Motor neuron (in vitro differentiated cells): ENCODE measurements around the gene SLC50A1. TPM values are rescaled to one million over a fixed set of nuclear protein-coding genes. Genes with fewer than 3 reads are reported as not detected.

Source experiments
- ATAC-seq, 8 experiments: fragments of 200-7000 bp; cut with Tn5 transposase; replicated peaks in 6 of 8; 2 replicates each; pipeline ENCODE4 v1.8.0; 2021; ENCODE audit warnings: mild to moderate bottlenecking in 8 of 8, moderate library complexity in 8 of 8
- H3K27ac ChIP-seq, 2 donors: fragments of 250-450 bp; sonication (Bioruptor Pico); 2 replicates each; pipeline ENCODE4 v1.9.0; 2021; ENCODE audit warnings: antibody characterized with exemption in 2 of 2, mild to moderate bottlenecking in 2 of 2, moderate library complexity in 1 of 2
- H3K4me1 ChIP-seq, 2 donors: fragments of 250-450 bp; sonication (Bioruptor Pico); replicated peaks in 1 of 2; 2 replicates each; pipeline ENCODE4 v1.6.1; 2021; ENCODE audit warnings: antibody characterized with exemption in 2 of 2, mild to moderate bottlenecking in 2 of 2, moderate library complexity in 1 of 2
- H3K4me3 ChIP-seq, 5 donors: fragments of 250-450 bp; sonication (Bioruptor Pico); 2 replicates each; pipeline ENCODE4 v1.9.0; 2021; ENCODE audit warnings: antibody characterized with exemption in 5 of 5, mild to moderate bottlenecking in 5 of 5, moderate library complexity in 4 of 5
- WGBS, 10 experiments: fragments of 450-650 bp; shearing (Covaris generic); methylation state at CpG; one replicate each; pipeline ENCODE4 v1.0.0; 2022; 5-methylcytosine and 5-hydroxymethylcytosine counted together
- in situ Hi-C, 9 experiments: fragments of 400-800 bp; cut with MboI; loops; one replicate each; pipeline ENCODE4 v1.15.0; 2021; ENCODE audit warnings: low sequenced_read_pairs in 9 of 9, low pct_unique_long_range_greater_than_20kb in 2 of 9; ENCODE audit not compliant: unreplicated experiment in 9 of 9
- total RNA-seq, 8 experiments: library from RNA; unstranded; fragments of 300-600 nt; gene quantifications; 2 replicates each; pipeline versions ENCODE4 v1.2.3 to v1.2.4, GENCODE V29; 2022

SLC50A1 gene
- total RNA-seq, 8 experiments from 2014 or later, result 11.7 to 54.8 (median 18.9) TPM

DNA sequence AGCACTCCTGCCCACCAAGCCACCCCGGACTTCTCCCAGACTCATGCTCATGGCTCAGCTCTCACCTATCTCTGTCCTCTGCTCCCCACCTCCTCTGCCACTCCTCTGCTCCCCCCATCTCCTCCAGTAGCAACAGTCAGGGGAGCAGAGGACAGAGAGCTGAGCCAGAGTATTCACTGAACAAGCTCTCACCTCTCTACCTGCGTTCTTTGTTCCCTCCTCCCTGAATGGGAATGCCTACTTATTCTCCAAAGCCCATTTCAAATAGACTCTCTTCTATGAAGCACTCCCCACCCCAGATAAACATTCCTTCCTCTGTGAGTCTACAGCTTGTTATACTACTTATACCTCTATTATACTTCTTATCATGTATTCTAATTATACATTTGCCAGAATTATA lies 14.4 kb upstream of the SLC50A1 start:
- Histone ChIP-seq H3K27ac (no peak overlapping the region), H3K4me3 (no peak overlapping the region), H3K4me1 (peaks cover 5 to 6% of the 10 kb centered on the region in 2 donors)
- no peak for ATAC-seq
- in situ Hi-C loops, result no loop called here
- WGBS, 10 experiments, result 40 to 100% (median 80%) methylated on average over 1 to 2 of the region's 2 CpGs; no CpG with 5 or more reads in 4 of the 10 experiments

DNA sequence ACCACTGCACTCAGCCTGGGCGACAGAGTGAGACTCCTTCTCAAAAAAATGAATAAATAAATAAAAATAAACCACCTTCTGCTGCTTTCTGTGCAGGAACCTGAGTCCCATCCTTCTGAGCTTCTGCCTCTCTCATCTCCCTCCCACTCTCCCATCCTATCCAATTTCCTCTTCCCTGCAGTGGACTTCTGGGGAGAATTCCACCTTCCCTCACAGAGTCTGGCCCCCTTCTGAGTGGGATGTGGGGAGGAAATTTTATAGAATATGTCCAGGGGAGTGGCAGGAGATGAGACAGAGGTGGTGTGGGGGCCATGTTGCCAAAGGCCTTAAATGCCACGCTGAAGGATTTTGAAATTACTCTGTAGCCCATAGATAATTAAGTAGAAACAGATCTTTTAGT lies 13.3 kb upstream of the SLC50A1 start:
- H3K27ac ChIP-seq, result no peak overlapping the region
- H3K4me1 ChIP-seq, result peaks cover 12 to 14% of the 10 kb centered on the region in 2 donors
- no peak for ATAC-seq
- WGBS, 10 experiments, result 0 to 100% (median 64%) methylated on average over 1 to 2 of the region's 2 CpGs; no CpG with 5 or more reads in 2 of the 10 experiments
- in situ Hi-C loops, result no loop called here
- H3K4me3 ChIP-seq, result no peak overlapping the region

DNA sequence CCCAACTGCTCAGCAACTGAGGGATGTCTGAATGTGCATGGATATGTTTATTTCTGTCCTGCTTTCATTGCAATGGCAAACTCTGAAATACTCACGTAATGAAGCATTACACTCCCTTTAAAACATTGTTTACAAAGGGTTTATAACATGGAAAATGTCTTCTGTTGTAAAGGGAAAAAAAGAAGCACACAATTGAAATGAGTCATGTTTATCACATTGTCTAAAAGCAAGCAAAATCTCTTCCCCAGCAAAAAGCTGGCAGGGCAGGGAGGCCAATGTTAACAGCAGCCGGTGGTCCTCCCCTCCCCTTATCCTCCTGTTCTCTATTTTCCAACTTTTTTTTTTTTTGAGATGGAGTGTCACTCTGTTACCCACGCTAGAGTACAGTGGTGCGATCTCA lies 11.9 kb upstream of the SLC50A1 start:
- 0 to 69% (median 63%) methylated on average over 1 to 4 of the region's 4 CpGs; no CpG with 5 or more reads in 2 of the 10 experiments for WGBS, 10 experiments
- Histone ChIP-seq H3K4me1 (peaks cover 19 to 23% of the 10 kb centered on the region in 2 donors), H3K4me3 (no peak overlapping the region), H3K27ac (no peak overlapping the region)
- in situ Hi-C loops, result no loop called here
- no peak for ATAC-seq

DNA sequence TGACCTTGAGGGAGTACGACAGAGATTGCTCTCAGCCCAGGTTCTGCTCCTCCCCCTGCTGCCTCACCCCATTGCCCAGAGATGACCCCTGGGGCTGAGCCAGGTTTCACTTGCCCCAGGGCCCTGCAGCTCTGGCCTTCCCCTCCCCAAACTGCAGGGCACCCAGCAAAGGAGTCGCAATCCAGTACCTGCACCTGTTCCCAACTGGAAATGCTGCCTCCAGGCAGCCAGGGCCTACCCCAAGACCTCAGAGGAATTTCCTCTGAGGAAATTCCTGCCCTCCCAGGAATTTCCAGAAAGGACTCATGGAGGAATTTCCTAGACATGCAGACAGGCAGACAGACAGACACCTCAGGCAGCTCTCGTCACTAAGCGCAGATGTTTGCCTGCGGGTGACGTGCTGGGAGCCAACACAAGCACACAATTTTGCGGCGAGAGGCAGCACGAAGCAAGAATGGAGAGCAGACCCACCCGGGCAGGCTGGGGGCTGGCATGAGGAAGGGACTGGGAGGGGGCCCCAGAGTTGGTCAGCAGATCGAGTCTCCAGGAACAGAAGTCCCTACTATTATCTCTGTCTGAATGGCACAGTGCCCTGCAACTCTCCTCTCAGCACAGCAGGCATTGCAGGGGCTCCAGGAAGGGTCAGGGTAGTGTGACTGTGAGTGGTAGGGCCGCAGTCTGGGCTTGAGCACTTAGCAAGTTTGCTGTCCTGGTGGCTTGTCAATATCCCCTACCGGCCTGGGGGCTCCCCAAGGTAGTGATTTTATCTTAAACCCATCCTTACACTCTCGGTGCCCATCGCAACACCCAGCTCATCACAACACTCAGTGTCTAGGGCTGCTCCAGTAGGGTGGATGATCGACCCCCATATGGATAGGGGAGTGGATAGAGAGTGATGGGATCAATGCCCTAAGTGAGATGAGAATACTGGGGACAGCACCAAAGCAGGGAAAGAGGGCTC lies 10.9 kb upstream of the SLC50A1 start:
- Histone ChIP-seq H3K27ac (no peak overlapping the region), H3K4me3 (no peak overlapping the region), H3K4me1 (peaks cover 19 to 29% of the 10 kb centered on the region in 2 donors)
- in situ Hi-C loops, result no loop called here
- 20 to 73% (median 64%) methylated on average over 1 to 10 of the region's 16 CpGs; no CpG with 5 or more reads in 2 of the 10 experiments for WGBS, 10 experiments
- peak in 1 of 8 experiments; percentile 23 for ATAC-seq

DNA sequence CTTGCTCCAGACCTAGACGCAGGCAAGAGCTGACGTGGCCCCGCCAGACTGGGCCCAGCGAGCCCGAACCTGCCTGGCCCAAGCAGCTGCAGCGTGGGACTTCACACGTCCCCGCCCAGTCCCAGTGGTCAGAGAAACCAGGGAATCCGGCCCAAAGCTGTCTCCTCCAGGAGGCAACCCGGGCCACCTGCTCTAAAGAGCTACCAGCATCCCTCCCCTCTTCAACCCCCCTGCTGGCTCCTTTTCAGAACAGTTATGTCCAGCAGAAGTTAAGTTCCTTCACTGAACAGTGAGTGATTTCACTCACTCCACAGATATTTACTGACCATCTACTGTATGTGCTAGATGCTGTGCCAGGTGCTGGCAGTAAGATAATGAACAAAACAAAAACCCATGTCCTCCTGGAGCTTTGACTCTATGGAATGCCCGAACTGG lies 10.1 kb upstream of the SLC50A1 start:
- Histone ChIP-seq H3K4me1 (peaks cover 26 to 36% of the 10 kb centered on the region in 2 donors), H3K27ac (no peak overlapping the region), H3K4me3 (no peak overlapping the region)
- WGBS, 10 experiments, result 41 to 67% (median 54%) methylated on average over 1 to 4 of the region's 11 CpGs; no CpG with 5 or more reads in 6 of the 10 experiments
- in situ Hi-C loops, result no loop called here
- ATAC-seq, result no peak

DNA sequence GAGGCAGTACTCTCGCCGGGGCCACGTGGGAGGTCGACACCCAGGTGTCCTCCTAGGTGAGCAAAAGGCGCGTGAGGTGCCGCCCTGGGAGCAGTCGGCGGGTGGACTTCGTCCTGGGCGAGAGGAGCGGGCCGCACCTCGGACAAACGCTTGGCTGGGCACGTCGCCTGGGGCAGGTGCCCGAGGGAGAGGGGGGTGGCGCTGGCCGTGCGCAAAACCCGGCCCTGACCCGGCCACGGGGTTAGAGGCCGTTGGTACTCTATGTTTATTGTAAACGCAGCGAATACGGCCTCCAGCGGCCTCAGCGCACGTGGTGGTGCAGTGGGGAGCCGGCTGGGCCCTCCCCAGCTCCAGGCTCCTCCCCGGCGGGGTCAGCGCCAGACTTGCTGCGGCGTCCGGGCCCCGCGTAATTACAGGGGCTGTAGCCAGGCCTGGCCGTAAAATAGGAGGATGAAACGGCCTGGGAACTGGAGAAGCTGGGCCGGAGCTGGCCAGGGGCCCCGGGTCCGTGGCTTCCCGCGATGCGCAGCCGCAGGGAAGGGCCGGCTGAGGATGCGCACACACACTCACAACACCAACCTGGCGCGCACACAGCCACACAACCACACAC lies 9.6 kb upstream of the SLC50A1 start:
- H3K4me3 ChIP-seq, result peak overlapping the region; percentile 26 to 46 (median 33)
- ATAC-seq, result peak; percentile 7 to 57 (median 28)
- H3K4me1 ChIP-seq, result peaks cover 26 to 38% of the 10 kb centered on the region in 2 donors
- 3 to 16% (median 13%) methylated on average over 7 to 31 of the region's 53 CpGs; no CpG with 5 or more reads in 6 of the 10 experiments for WGBS, 10 experiments
- no peak overlapping the region for H3K27ac ChIP-seq
- in situ Hi-C loops, result no loop called here

DNA sequence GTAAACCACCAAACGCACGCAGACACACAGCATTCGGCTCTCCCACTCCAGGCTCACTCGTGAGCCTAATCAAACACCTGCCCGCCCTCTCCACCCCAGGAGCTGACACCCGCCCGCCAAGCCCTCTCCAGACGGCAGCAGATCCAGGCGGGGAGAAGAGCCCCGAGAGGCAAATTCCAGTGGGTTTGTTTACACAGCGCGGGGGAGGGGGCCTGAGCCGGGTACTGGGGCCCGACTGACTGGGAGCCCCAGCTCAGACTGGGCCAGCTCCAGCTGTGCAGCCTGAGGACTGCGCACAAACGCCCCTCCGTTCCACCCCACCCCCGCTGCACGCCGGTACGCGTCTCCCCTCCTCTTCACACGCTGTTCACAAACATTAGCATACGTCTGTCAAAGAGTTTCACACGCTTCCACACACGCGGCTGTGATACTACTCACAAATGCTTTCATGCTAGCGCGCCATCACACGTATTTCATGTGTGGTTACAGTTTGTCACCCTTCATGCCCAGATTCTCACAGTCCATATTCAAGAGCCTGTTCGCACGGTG lies 9.0 kb upstream of the SLC50A1 start:
- in situ Hi-C loops, result no loop called here
- H3K27ac ChIP-seq, result no peak overlapping the region
- WGBS, 10 experiments, result 0 to 25% (median 0%) methylated on average over 1 to 5 of the region's 32 CpGs; no CpG with 5 or more reads in 5 of the 10 experiments
- peak; percentile 14 to 56 (median 50) for ATAC-seq
- H3K4me3 ChIP-seq, result peak overlapping the region; percentile 26 to 46 (median 33)
- H3K4me1 ChIP-seq, result peaks cover 26 to 38% of the 10 kb centered on the region in 2 donors

DNA sequence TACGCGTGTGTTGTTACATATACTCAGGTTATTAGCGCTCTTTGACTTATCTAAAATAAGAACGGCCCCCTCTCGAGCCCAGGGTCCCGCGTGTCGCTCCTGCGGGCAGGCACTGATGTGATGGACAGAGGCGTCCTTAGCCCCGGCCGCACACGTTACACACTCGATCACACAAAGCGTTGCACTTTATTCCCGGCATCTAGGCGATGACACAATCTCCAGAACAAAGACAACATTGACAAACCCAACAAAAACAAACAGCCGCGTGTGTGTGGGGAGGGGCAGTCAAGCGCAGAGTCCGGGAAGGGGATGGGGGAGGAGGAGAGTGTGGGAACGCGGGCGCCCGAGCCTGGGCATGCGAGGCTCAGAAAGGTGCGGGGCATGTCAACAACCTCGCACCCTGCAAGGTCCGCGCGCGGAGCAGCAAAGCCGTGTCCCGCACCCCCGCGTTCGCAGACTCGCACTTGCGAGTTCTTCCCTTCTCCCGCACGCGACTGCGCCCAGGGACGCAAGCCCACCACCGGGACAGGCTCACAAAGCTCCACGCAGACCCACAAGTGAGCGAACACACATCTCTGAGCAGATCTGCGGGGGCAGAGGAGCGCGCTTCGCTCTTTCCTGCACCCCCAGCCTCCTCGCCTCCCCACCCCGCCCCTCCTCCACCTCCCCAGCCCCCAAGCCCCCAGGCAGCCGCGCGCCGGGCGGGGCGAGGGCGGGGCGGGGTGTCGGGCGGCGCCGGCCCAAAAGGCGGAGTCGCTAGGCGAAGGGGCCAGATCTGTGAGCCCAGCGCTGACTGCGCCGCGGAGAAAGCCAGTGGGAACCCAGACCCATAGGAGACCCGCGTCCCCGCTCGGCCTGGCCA lies 8.3 kb upstream of the SLC50A1 start, which contains the start of gene EFNA1:
EFNA1 (plus strand) TSS at position 772 of the 862 bp plus-strand sequence. CDS start 102 bp downstream, outside the sequence.
- peak within 1 kb of the TSS; percentile 26 to 46 (median 33) for H3K4me3 ChIP-seq
- in situ Hi-C loops, result no loop called here
- peak; percentile 59 to 70 (median 64) for ATAC-seq
- no peak within 1 kb of the TSS for H3K27ac ChIP-seq
- WGBS, 10 experiments, result 0 to 30% (median 0%) methylated on average over 2 to 12 of the region's 76 CpGs; no CpG with 5 or more reads in 5 of the 10 experiments
- peaks cover 26 to 38% of the 10 kb centered on the region in 2 donors for H3K4me1 ChIP-seq

DNA sequence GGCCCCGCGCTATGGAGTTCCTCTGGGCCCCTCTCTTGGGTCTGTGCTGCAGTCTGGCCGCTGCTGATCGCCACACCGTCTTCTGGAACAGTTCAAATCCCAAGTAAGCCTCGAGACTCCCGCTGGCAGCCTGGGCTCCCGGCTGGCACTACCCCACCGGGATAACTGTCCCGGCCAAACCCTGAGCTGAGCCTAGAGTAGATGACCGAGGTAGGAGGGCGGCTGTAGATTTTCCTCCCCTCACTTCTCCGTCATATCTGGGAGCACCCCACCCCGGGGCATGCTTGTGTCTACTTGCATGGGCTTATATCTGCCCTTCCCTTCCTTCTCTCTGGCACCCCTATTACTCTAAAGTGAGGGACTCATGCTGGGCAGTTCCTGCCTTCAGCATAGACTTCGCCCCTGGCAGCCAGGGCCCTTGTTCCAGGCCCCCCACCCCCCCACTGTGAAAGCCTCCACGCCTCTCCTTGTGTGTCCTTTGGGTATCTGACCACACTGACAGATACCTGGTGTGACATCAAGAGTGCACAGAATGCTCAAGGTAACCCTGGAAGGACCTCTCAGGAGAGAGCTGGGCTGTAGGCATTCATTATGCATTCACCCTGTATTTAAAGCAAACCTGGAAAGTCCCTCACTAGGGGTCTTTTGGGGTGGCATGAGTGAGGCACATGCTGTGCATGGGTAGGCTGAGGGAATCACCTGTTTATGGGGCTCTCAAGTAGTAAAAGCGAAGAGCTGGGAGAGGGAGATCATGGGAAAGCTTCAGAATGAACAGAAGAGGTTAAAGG lies 7.5 kb upstream of the SLC50A1 start:
- peaks cover 26 to 38% of the 10 kb centered on the region in 2 donors for H3K4me1 ChIP-seq
- ATAC-seq, result peak in 3 of 8 experiments; percentile 1 to 11 (median 11)
- 0 to 35% (median 12%) methylated on average over 1 to 10 of the region's 17 CpGs; no CpG with 5 or more reads in 5 of the 10 experiments for WGBS, 10 experiments

DNA sequence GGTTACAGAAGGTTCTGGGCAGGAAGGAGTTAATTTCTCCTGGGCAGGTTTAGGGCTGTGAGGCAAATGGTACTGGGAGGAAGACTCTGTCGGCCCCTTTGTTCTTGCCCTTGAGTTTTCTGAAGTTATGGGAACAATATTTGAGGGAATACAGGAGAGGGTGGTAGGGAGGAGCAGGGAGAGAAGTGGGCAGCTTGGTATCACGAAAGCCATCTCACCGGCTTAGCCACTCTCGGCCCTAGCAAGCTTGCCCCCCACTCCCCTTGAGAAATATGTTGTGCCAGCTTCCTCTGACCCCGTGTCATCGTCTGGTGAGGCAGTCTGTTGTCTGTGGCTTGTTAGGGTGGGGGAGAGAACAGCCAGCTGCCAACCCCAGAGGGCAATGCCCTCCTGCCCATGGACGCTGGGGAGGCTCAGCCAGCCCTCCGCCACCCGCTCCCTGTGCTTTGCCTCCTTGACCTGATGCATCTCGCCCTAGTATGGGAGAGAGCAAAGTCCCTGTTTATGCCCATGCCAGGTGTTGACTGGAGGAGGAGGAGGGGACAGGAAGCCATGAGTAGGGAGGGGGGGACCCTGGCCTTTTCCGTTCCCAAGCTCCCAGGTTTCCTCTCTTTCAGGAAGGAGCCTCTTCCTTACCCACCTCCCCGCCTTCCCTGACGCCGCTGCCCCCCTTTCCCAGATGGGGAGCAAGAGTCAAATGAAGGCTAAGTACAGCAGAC lies 6.7 kb upstream of the SLC50A1 start:
- Histone ChIP-seq H3K4me1 (peaks cover 26 to 38% of the 10 kb centered on the region in 2 donors), H3K27ac (no peak overlapping the region), H3K4me3 (peak overlapping the region in 2 of 5 donors; percentile 38 to 46)
- in situ Hi-C loops, result no loop called here
- ATAC-seq, result no peak
- 0 to 60% (median 18%) methylated on average over 1 to 6 of the region's 14 CpGs; no CpG with 5 or more reads in 2 of the 10 experiments for WGBS, 10 experiments

More for the DNA sequence above, 7.5 kb upstream of the SLC50A1 start:
- Histone ChIP-seq H3K4me3 (peak overlapping the region; percentile 26 to 46 (median 33)), H3K27ac (no peak overlapping the region)
- in situ Hi-C loops, result no loop called here
